PC-3 (cell line): Measurements from ENCODE around the gene EYS. TPM values are rescaled to one million over a fixed set of nuclear protein-coding genes. Genes with fewer than 3 reads are reported as not detected.

Experiments used
- ATAC-seq: fragments of 200-7000 bp; cut with Tn5 transposase; 2 replicates; pipeline ENCODE4 v1.9.1; 2020; ENCODE audit warnings: mild to moderate bottlenecking, moderate library complexity
- BruUV-seq: library from RNA; stranded (reverse); fragments of 400-500 nt; replicated peaks from 2 replicates; lab custom pipeline; 2021; lab: Mats Ljungman, UMichigan
- CTCF ChIA-PET: fragments of 300-600 bp; sonication (Branson Sonifier 250); formaldehyde crosslinking; loops from one replicate; lab custom pipeline; 2022; ENCODE audit warnings: antibody characterized with exemption; lab: Charles Lee
- POLR2A ChIA-PET: fragments of 300-600 bp; sonication (Branson Sonifier 250); formaldehyde crosslinking; loops from one replicate; lab custom pipeline; 2022; ENCODE audit warnings: antibody characterized with exemption; ENCODE audit not compliant: unreplicated experiment; lab: Charles Lee
- DNase-seq: peaks from one replicate; pipeline ENCODE4 v3.0.0-alpha.2; 2015
- H2AFZ ChIP-seq: fragments of 300-600 bp; sonication (generic); 2 replicates; pipeline ENCODE4 v1.6.0; 2016; ENCODE audit warnings: antibody characterized with exemption, low read length
- H3F3A ChIP-seq: fragments of 300-600 bp; sonication (generic); one replicate; pipeline ENCODE4 v1.6.0; 2017; ENCODE audit warnings: antibody characterized with exemption, low read length, control low read depth, mild to moderate bottlenecking; ENCODE audit not compliant: unreplicated experiment
- H3K27ac ChIP-seq: fragments of 300-600 bp; sonication (generic); 2 replicates; pipeline ENCODE4 v1.5.1; 2016; ENCODE audit warnings: mild to moderate bottlenecking, low read length
- H3K27me3 ChIP-seq: fragments of 300-600 bp; sonication (generic); 2 replicates; pipeline ENCODE4 v1.6.1; 2016; ENCODE audit warnings: low read length, mixed read lengths
- H3K36me3 ChIP-seq: fragments of 300-600 bp; sonication (generic); 2 replicates; pipeline ENCODE4 v1.6.1; 2016; ENCODE audit warnings: low read depth, mixed run types, low read length, mixed read lengths
- H3K4me1 ChIP-seq: fragments of 300-600 bp; sonication (generic); 2 replicates; pipeline ENCODE4 v1.5.1; 2016; ENCODE audit warnings: low read length; ENCODE audit not compliant: insufficient read depth
- H3K4me2 ChIP-seq: fragments of 300-600 bp; sonication (generic); 2 replicates; pipeline ENCODE4 v1.6.0; 2016; ENCODE audit warnings: low read length
- H3K4me3 ChIP-seq: fragments of 300-600 bp; sonication (generic); 2 replicates; pipeline ENCODE4 v1.5.1; 2016; ENCODE audit warnings: mild to moderate bottlenecking, low read length, mixed read lengths
- H3K79me2 ChIP-seq: fragments of 300-600 bp; sonication (generic); 2 replicates; pipeline ENCODE4 v1.6.1; 2017; ENCODE audit warnings: low read length, mixed read lengths
- H3K9ac ChIP-seq: fragments of 300-600 bp; sonication (generic); 2 replicates; pipeline ENCODE4 v1.6.0; 2016; ENCODE audit warnings: mild to moderate bottlenecking, low read length
- H3K9me2 ChIP-seq: fragments of 300-600 bp; sonication (generic); replicated peaks from 2 replicates; pipeline ENCODE4 v1.6.1; 2016; ENCODE audit warnings: mixed run types, low read length, mixed read lengths
- H3K9me3 ChIP-seq: fragments of 300-600 bp; sonication (generic); 2 replicates; pipeline ENCODE4 v1.6.1; 2016; ENCODE audit warnings: low read length, mixed read lengths
- H4K20me1 ChIP-seq: fragments of 300-600 bp; sonication (generic); 2 replicates; pipeline ENCODE4 v1.6.1; 2016; ENCODE audit warnings: low read length, mixed read lengths
- EZH2 ChIP-seq: fragments of 300-600 bp; sonication (generic); IDR thresholded peaks from one replicate; pipeline ENCODE4 v1.6.1; 2017; ENCODE audit warnings: antibody characterized with exemption, mild to moderate bottlenecking, low read length; ENCODE audit not compliant: unreplicated experiment
- EZH2phosphoT487 ChIP-seq: fragments of 300-600 bp; sonication (generic); IDR thresholded peaks from 2 replicates; pipeline ENCODE4 v1.6.1; 2018; ENCODE audit warnings: mild to moderate bottlenecking, antibody characterized with exemption, low read length, borderline replicate concordance
- intact Hi-C: fragments of 100-400 bp; cut with micrococcal nuclease; formaldehyde crosslinking; loops from 2 replicates; pipeline ENCODE4 v1.9.0; 2023
- total RNA-seq: library from RNA; depleted of rRNA; stranded (reverse); fragments of >200 nt; gene quantifications from 2 replicates; pipeline ENCODE4 v1.2.3, GENCODE V29; 2014
- TF ChIP-seq, protein P1 (sequence below): fragments of 300-600 bp; sonication (generic); conservative IDR thresholded peaks from 2 replicates; pipeline ENCODE4 v1.5.1; 2017; ENCODE audit warnings: antibody characterized with exemption, low read depth, mild to moderate bottlenecking, low read length

Gene EYS
- total RNA-seq, 1 experiment from 2014 or later, result 0.07 TPM

DNA sequence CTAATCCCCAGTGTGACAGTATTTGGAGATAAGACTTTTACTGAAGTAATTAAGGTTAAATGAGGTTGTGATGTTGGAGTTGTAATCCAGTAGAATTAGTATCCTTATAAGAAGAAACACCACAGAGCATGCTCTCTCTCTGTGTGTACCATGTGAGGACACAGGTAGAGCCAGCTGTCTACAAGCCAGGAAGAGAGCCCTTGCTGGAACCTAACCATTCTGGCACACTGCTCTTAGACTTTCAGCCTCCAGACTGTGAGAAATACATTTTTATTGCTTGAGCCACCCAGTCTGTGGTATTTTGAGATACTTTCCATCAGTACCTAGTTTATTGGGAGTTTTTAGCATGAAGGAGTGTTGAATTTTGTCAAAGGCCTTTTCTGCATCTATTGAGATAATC is 1961.2 kb downstream of the EYS start:
- BruUV-seq, result no TSS peak
- no peaks in the 10 kb centered on the region for H3K9me2 ChIP-seq
- no peaks in the 10 kb centered on the region for H3K79me2 ChIP-seq
- no peak overlapping the region for H3K4me3 ChIP-seq
- no peak for DNase-seq
- POLR2A ChIA-PET, result no interaction called here
- H3K27me3 ChIP-seq, result no peaks in the 10 kb centered on the region
- H3K9ac ChIP-seq, result no peak overlapping the region
- no peaks in the 10 kb centered on the region for H3K36me3 ChIP-seq
- no peaks in the 10 kb centered on the region for H4K20me1 ChIP-seq
- H3F3A ChIP-seq, result no peaks in the 10 kb centered on the region
- ATAC-seq, result no peak
- H3K4me1 ChIP-seq, result peaks cover 19% of the 10 kb centered on the region
- H2AFZ ChIP-seq, result no peak overlapping the region
- CTCF ChIA-PET, result no interaction called here
- TF ChIP-seq, protein P1, sequence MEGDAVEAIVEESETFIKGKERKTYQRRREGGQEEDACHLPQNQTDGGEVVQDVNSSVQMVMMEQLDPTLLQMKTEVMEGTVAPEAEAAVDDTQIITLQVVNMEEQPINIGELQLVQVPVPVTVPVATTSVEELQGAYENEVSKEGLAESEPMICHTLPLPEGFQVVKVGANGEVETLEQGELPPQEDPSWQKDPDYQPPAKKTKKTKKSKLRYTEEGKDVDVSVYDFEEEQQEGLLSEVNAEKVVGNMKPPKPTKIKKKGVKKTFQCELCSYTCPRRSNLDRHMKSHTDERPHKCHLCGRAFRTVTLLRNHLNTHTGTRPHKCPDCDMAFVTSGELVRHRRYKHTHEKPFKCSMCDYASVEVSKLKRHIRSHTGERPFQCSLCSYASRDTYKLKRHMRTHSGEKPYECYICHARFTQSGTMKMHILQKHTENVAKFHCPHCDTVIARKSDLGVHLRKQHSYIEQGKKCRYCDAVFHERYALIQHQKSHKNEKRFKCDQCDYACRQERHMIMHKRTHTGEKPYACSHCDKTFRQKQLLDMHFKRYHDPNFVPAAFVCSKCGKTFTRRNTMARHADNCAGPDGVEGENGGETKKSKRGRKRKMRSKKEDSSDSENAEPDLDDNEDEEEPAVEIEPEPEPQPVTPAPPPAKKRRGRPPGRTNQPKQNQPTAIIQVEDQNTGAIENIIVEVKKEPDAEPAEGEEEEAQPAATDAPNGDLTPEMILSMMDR, result no peak
- no peak for TF ChIP-seq EZH2
- TF ChIP-seq EZH2phosphoT487, result no peak
- intact Hi-C loops, result no loop called here
- H3K9me3 ChIP-seq, result no peaks in the 10 kb centered on the region
- H3K4me2 ChIP-seq, result no peak overlapping the region
- H3K27ac ChIP-seq, result no peak overlapping the region

DNA sequence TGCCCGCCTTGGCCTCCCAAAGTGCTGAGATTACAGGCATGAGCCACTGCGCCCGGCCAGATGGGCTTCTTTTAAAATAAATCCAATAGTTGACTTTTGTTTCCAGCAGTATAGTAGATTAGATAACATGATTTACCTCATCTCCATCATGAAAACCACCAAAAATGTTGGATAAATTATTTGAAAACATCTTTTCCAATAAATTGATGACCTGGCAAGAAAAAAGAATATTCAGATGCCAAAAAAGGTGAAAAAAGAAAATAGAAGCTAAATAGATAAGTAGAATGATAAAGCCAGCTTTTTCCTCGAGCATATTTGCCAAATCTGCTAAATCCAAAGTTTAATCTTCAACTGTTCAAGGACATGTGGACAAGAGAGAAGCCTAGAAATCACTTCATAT is 1962.2 kb downstream of the EYS start:
- no peak overlapping the region for H3K27ac ChIP-seq
- H3K9ac ChIP-seq, result no peak overlapping the region
- H3K27me3 ChIP-seq, result no peaks in the 10 kb centered on the region
- peaks cover 25% of the 10 kb centered on the region for H3K4me1 ChIP-seq
- intact Hi-C loops, result no loop called here
- no peak overlapping the region for H2AFZ ChIP-seq
- no peaks in the 10 kb centered on the region for H3K36me3 ChIP-seq
- no peak overlapping the region for H3K4me3 ChIP-seq
- no peak for ATAC-seq
- no TSS peak for BruUV-seq
- CTCF ChIA-PET, result no interaction called here
- POLR2A ChIA-PET, result no interaction called here
- no peaks in the 10 kb centered on the region for H3K79me2 ChIP-seq
- no peaks in the 10 kb centered on the region for H3K9me3 ChIP-seq
- H3K9me2 ChIP-seq, result no peaks in the 10 kb centered on the region
- no peaks in the 10 kb centered on the region for H4K20me1 ChIP-seq
- no peak overlapping the region for H3K4me2 ChIP-seq
- no peak for DNase-seq
- no peak for TF ChIP-seq EZH2
- TF ChIP-seq, protein P1, result no peak
- TF ChIP-seq EZH2phosphoT487, result no peak
- no peaks in the 10 kb centered on the region for H3F3A ChIP-seq

DNA sequence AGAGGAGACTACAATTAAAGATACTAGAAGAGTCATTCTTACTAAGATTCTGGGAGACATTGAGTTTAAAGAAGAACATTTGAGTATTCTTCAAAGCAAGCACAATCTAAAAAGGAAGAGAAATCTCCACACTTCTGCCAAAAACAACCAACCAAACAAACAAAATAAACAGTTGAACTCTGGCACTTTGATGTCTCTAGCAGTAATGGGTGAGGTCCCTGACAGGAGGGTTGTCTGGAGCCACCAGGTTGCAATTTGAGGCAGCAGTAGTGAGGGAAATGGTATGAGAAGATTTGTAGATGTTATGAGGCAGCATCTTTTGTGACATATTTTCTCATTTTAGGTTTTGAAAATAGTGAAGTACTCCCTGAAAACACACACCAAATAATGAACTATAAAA is 1963.3 kb downstream of the EYS start:
- no peaks in the 10 kb centered on the region for H3K27me3 ChIP-seq
- ChIA-PET POLR2A (no interaction called here), CTCF (no interaction called here)
- TF ChIP-seq EZH2phosphoT487, result no peak
- TF ChIP-seq EZH2, result no peak
- TF ChIP-seq, protein P1, result no peak
- no peaks in the 10 kb centered on the region for H4K20me1 ChIP-seq
- no peak overlapping the region for H3K4me2 ChIP-seq
- no peak overlapping the region for H3K4me3 ChIP-seq
- H3K4me1 ChIP-seq, result peaks cover 25% of the 10 kb centered on the region
- DNase-seq (no peak), ATAC-seq (no peak)
- H3K9ac ChIP-seq, result no peak overlapping the region
- no TSS peak for BruUV-seq
- H3K79me2 ChIP-seq, result no peaks in the 10 kb centered on the region
- no peaks in the 10 kb centered on the region for H3K9me2 ChIP-seq
- H3K9me3 ChIP-seq, result no peaks in the 10 kb centered on the region
- intact Hi-C loops, result no loop called here
- no peaks in the 10 kb centered on the region for H3F3A ChIP-seq
- no peaks in the 10 kb centered on the region for H3K36me3 ChIP-seq
- no peak overlapping the region for H3K27ac ChIP-seq
- H2AFZ ChIP-seq, result no peak overlapping the region
